Activated CD4-positive, alpha-beta memory T cell treated with anti-CD3 and anti-CD28 coated beads, Interleukin-2, amount 10 ng/mL, durations not matched to agents 7 days and 5 days (primary cell): ENCODE results near the gene PREB. TPM values are rescaled to one million over a fixed set of nuclear protein-coding genes. Genes with fewer than 3 reads are reported as not detected.
A peak's percentile ranks its signal among the peaks of the same experiment; 100 is the strongest.

Source experiments
- CTCF ChIA-PET: fragments of 350-600 bp; sonication (Branson Sonifier 250); formaldehyde crosslinking; loops from one replicate; lab custom pipeline; 2021; ENCODE audit warnings: antibody characterized with exemption, inconsistent platforms; lab: Charles Lee
- POLR2A ChIA-PET: fragments of 350-600 bp; sonication (Branson Sonifier 250); formaldehyde crosslinking; loops from one replicate; lab custom pipeline; 2021; ENCODE audit warnings: antibody characterized with exemption; lab: Charles Lee
- DNase-seq: peaks from one replicate; pipeline ENCODE4 v3.0.0-alpha.2; 2020
- H3K27ac Mint-ChIP-seq: one replicate; pipeline ENCODE4 v1.8.0; 2021; ENCODE audit warnings: mild to moderate bottlenecking, mixed read lengths
- H3K27me3 Mint-ChIP-seq: one replicate; pipeline ENCODE4 v1.8.0; 2021; ENCODE audit warnings: mixed read lengths
- H3K36me3 Mint-ChIP-seq: one replicate; pipeline ENCODE4 v1.8.0; 2021; ENCODE audit warnings: low read depth, mixed read lengths
- H3K4me1 Mint-ChIP-seq: one replicate; pipeline ENCODE4 v1.8.0; 2021; ENCODE audit warnings: mixed read lengths
- H3K4me3 Mint-ChIP-seq: one replicate; pipeline ENCODE4 v1.8.0; 2021; ENCODE audit warnings: mild to moderate bottlenecking, mixed read lengths
- H3K9me3 Mint-ChIP-seq: one replicate; pipeline ENCODE4 v1.8.0; 2021; ENCODE audit warnings: mixed read lengths
- total RNA-seq, 2 experiments: library from RNA; stranded (reverse); gene quantifications; one replicate each; pipeline ENCODE4 v1.2.3, GENCODE V29; 2021

Gene PREB
- total RNA-seq, 2 experiments from 2014 or later, result 67.4 to 72.7 TPM

DNA sequence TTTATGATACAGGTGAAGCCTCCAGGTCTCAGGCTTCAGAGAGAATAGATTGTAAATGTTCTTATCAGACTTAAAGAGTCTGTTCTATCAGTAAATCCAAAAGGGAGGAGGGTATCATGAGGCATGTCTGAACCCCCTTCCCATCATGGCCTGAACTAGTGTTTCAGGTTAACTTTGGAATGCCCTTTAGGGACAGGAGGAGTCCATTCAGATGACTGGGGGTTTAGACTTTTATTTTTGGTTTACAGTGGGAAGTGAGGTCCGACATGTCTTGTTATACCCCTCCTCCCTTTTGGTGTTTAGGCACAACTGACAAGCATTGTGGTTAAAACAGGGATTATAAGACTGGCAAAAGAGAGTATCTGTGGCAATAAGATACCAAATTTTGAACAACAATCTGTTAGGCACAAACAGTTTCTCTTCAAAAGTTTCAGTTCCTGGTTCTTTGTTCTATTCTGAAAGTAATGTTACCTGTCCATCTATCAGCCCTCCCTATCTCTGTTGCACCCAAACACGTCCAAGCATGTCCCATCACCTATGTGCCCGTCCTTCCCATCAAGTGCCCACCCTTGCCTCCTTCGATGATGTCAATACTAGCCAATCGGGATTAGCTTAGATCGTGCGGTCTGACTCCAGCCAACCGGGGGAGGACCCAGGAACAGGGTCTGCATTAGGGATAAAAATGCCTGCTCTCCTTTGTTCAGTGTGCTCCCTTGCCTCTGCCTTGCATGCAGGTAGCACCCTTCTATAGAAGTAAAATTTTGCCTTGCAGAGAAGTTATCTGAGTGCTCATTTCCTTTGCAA, 30.7 kb upstream of the PREB start:
- no peak for DNase-seq
- Mint-ChIP-seq H3K4me1 (peaks cover 5% of the 10 kb centered on the region), H3K27me3 (peaks cover 6% of the 10 kb centered on the region), H3K4me3 (no peak overlapping the region), H3K27ac (no peak overlapping the region), H3K9me3 (no peaks in the 10 kb centered on the region), H3K36me3 (no peaks in the 10 kb centered on the region)
- ChIA-PET CTCF (interaction anchor here (1.1 to 1.5 kb wide), 2 partner anchors 69 to 138 kb away, joined by 3 to 5 read pairs; no protein-coding TSS in a partner anchor), POLR2A (no interaction called here)

DNA sequence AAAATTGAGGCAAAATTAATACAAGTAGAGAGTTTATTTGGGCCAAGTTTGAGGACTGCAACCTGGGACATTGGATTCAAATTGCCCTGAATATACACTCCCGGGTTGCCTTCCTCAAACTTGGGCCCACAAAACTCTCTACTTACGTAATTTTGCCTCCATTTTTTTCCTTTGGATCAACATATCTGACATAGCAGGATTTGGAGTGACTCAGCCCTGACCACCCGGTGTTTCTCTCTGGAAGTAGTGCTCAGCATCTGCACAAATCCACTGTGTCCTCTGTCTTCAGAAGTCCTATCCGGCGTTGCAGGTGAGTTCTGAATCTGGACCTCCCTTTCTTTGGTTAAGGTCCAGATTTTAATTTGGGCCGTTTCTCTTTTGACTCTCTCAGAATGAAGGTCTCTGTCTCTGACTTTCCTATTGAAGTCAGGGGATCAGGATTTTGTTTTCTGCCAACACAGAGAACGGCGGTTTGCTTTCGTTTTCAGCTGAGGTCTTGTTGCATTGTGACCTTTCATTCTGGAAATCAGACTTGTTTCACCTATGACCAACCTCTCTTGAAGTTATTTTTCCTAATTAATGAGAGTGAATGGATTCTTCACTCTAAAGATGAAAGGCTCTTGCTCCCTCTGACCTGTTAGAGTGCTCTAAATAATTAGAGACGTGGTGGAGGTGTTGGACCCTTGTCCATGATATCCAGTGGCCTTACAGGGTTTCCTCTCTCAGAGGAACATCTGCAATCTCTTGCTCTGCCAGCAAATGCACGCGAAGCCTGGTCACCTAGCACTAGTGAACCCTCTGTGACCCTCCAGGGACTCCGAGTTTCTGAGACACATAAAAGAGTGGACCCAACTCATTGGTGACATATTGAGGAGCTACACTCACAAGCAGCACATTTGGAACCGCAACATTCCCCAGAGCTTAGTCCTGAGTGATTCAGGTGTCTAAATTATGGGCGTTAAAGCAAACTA, 28.0 kb upstream of the PREB start:
- H3K9me3 Mint-ChIP-seq, result no peaks in the 10 kb centered on the region

DNA sequence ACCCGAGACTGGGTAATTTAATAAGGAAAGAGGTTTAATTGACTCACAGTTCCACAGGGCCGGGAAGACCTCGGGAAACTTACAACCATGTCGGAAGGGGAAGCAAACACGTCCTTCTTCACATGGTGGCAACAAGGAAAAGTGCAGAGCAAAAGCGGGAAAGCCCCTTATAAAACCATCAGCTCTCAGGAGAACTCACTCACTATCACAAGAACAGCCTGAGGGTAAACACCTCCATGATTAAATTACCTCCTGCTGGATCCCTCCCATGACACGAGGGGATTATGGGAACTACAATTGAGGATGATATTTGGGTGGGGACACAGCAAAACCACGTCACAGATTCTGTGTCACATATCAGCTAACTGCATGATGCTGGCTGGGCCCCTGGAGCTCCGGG, 25.8 kb upstream of the PREB start:
- H3K27ac Mint-ChIP-seq, result no peak overlapping the region
- DNase-seq, result no peak
- H3K4me3 Mint-ChIP-seq, result no peak overlapping the region
- ChIA-PET CTCF (interaction anchor here (4.8 kb wide), 1 partner anchor 10 kb away, joined by 28 read pairs; no protein-coding TSS in a partner anchor), POLR2A (no interaction called here)
- no peaks in the 10 kb centered on the region for H3K36me3 Mint-ChIP-seq
- peaks cover 5% of the 10 kb centered on the region for H3K27me3 Mint-ChIP-seq
- H3K4me1 Mint-ChIP-seq, result peaks cover 3% of the 10 kb centered on the region
- no peaks in the 10 kb centered on the region for H3K9me3 Mint-ChIP-seq

More for the DNA sequence above, 28.0 kb upstream of the PREB start:
- no peak for DNase-seq
- ChIA-PET CTCF (interaction anchor here (4.8 kb wide), 1 partner anchor 8 kb away, joined by 28 read pairs; no protein-coding TSS in a partner anchor), POLR2A (interaction anchor here (0.6 kb wide), 1 partner anchor 59 kb away, joined by 3 read pairs; no protein-coding TSS in a partner anchor)
- Mint-ChIP-seq H3K27me3 (peaks cover 5% of the 10 kb centered on the region), H3K36me3 (no peaks in the 10 kb centered on the region), H3K4me3 (peak overlapping the region; percentile 27), H3K27ac (no peak overlapping the region), H3K4me1 (peaks cover 3% of the 10 kb centered on the region)

DNA sequence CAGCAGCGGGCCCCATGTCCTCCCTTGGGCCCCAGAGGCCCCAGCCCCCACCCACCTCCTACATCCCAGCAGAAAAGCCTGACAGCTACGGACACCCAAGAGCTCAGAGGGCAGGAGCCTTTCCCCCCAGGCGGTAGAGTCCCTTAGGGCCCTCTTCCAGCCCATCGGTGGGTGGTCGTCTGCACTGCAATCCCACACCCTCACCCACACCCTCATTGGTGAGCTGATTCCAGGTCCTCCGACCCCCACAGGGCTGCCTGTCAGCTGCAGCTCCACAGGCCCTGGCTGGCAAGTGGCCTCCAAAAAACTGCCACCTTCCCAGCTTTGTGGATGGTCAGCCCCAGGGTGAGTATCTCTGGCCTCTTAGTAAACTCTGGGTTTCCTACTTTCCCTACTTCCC, 24.8 kb upstream of the PREB start:
- Mint-ChIP-seq H3K9me3 (no peaks in the 10 kb centered on the region), H3K27ac (no peak overlapping the region), H3K27me3 (peaks cover 5% of the 10 kb centered on the region), H3K4me3 (no peak overlapping the region), H3K4me1 (peaks cover 3% of the 10 kb centered on the region), H3K36me3 (no peaks in the 10 kb centered on the region)
- DNase-seq, result no peak
- ChIA-PET CTCF (interaction anchor here (4.8 kb wide), 1 partner anchor 11 kb away, joined by 28 read pairs; no protein-coding TSS in a partner anchor), POLR2A (no interaction called here)

DNA sequence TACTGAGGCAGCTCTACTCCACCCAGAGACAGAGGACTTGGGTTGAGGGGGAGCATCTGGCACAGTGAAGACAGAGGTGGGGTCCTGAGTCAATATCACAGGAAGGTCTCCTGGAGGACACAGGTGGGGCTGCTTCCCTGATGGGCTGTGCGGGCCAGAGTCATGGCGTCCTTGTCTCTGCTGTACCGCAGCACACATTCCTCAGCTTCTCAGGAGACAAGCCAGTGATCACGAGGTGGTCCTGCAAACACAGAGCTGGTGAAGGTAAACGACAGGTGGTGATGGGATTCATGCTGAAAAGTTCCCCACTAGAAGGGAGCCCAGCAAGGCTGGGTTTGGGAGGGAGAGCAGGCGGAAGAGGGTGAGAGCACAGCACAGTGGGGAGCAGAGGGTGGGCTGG, 24.0 kb upstream of the PREB start:
- ChIA-PET POLR2A (no interaction called here), CTCF (interaction anchor here (4.8 kb wide), 1 partner anchor 12 kb away, joined by 28 read pairs; no protein-coding TSS in a partner anchor)
- H3K27ac Mint-ChIP-seq, result no peak overlapping the region

DNA sequence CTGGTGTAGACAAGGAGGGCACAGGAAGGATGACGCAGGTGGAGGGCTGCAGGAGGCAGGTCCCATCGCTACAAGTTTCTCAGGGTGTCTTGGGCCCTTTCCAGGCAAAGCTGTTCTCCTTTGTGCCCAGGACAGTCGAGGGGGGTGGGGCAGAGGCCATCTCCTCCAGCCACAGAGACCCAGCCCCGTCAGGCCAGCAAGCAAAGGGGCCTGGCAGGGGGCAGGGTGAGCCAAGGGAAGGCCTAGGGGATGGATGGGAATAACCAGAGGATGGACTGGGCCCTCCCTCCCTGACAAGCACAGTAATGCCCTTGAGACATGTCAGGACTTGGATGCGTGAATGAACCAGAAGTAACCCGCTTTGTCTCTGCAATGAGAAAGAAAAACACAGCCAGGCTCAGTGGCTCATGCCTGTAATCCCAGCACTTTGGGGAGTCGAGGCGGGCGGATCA, 20.7 kb upstream of the PREB start:
- ChIA-PET POLR2A (no interaction called here), CTCF (no interaction called here)
- Mint-ChIP-seq H3K4me1 (no peaks in the 10 kb centered on the region), H3K9me3 (no peaks in the 10 kb centered on the region), H3K27ac (no peak overlapping the region), H3K36me3 (no peaks in the 10 kb centered on the region), H3K4me3 (no peak overlapping the region), H3K27me3 (peaks cover 3% of the 10 kb centered on the region)
- DNase-seq, result no peak

More for the DNA sequence above, 24.0 kb upstream of the PREB start:
- Mint-ChIP-seq H3K4me3 (no peak overlapping the region), H3K36me3 (no peaks in the 10 kb centered on the region), H3K9me3 (no peaks in the 10 kb centered on the region), H3K4me1 (peaks cover 3% of the 10 kb centered on the region), H3K27me3 (peaks cover 5% of the 10 kb centered on the region)
- no peak for DNase-seq

DNA sequence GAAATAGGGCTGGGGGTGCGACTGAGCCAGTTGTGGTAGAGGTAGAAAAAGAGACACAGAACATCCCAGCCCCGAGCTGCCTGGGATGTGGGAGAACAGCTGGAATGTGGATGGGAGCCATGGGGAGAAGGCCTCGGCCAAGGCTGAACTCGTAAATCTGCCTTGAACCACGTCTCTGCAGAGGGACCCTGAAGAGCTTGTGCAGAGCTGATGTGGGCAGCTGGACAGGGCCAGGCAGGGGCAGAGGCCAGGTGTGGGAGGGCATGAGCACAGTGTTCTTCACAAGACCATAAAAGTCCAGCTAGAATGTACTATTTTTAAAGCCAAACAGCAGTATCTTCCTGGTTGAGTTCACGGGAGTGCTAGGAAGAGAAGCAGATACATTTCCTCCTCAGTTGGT, 20.1 kb upstream of the PREB start:
- H3K36me3 Mint-ChIP-seq, result no peaks in the 10 kb centered on the region
- DNase-seq, result no peak
- no peaks in the 10 kb centered on the region for H3K9me3 Mint-ChIP-seq
- H3K27ac Mint-ChIP-seq, result no peak overlapping the region
- POLR2A ChIA-PET, result no interaction called here
- CTCF ChIA-PET, result no interaction called here
- no peak overlapping the region for H3K4me3 Mint-ChIP-seq
- no peaks in the 10 kb centered on the region for H3K4me1 Mint-ChIP-seq
- H3K27me3 Mint-ChIP-seq, result peaks cover 3% of the 10 kb centered on the region

DNA sequence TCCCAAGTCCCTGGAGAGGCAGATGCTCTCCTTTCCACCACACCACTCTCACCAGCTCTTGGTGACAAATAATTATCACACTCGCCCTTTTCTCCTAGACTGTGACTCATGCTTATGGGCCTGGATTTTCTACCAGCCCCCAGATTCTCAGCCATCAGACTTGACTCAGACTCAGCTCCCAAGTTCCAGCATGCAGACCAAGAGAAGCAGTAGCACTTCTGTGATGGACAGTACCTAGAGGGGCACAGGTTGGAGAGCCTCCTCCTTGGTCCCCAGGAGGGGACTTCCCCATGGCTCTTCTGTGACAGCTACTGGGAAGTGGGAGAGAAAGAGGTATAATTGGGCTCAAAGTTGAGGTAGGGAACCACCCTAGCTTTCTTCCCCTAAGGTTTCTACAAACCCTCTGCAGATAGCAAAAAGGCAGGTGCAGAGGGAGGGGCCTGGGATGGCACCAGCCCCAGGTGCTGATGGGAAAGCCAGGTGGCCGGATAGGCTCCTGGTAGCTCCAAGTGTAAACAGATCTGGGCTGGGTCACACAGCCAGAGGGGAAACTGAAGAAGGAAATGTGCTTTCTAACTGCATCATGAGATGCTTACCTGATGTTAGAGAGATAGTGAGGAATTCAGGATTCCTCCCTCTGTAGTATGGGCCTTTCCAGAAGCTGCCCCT, 18.5 kb upstream of the PREB start:
- H3K4me1 Mint-ChIP-seq, result no peaks in the 10 kb centered on the region
- H3K36me3 Mint-ChIP-seq, result no peaks in the 10 kb centered on the region
- ChIA-PET POLR2A (no interaction called here), CTCF (interaction anchor here (1.5 kb wide), 1 partner anchor 17 kb away, joined by 3 read pairs; no protein-coding TSS in a partner anchor)
- no peak for DNase-seq
- H3K27ac Mint-ChIP-seq, result no peak overlapping the region
- H3K9me3 Mint-ChIP-seq, result no peaks in the 10 kb centered on the region
- H3K27me3 Mint-ChIP-seq, result no peaks in the 10 kb centered on the region
- H3K4me3 Mint-ChIP-seq, result no peak overlapping the region

DNA sequence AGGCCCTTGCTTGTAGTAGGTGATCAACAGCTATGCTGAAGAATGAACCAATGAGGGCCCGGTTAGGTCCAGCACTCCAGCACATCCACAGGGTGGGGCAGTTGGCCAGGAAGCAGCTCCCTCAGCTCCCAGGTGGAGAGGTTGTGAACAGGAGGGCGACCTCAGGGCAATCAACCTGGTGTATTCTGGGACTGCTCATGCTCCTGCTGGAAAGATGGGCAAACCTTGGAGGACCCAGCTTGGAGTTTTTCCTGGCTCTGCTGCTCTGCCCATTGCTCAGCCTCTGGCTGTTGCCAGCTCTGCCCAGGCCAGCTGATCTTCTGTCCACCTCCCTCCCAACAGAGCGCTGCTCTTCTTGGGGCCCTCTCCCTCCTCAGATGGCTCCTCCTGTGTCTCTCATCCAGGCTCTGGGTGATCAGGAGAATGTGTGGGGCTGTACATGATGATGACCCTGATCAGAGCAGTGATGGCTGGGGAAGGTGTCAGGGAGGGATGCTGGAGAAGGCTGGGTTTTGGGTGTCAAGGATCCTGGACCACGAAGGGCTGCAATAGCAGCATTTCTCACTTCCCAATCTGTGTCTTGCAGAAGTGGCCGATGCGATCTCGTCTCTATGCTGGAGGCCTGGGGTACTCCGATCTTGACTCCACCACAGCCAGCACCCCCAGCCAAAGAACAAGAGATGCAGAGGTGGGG, 17.8 kb upstream of the PREB start:
- no peak overlapping the region for H3K4me3 Mint-ChIP-seq
- H3K36me3 Mint-ChIP-seq, result no peaks in the 10 kb centered on the region
- no peak overlapping the region for H3K27ac Mint-ChIP-seq
- ChIA-PET POLR2A (no interaction called here), CTCF (interaction anchor here (1.5 to 2.0 kb wide), 2 partner anchors 18 kb away, joined by 3 to 14 read pairs; no protein-coding TSS in a partner anchor)
- no peaks in the 10 kb centered on the region for H3K9me3 Mint-ChIP-seq
- H3K27me3 Mint-ChIP-seq, result no peaks in the 10 kb centered on the region
- H3K4me1 Mint-ChIP-seq, result no peaks in the 10 kb centered on the region
- no peak for DNase-seq

DNA sequence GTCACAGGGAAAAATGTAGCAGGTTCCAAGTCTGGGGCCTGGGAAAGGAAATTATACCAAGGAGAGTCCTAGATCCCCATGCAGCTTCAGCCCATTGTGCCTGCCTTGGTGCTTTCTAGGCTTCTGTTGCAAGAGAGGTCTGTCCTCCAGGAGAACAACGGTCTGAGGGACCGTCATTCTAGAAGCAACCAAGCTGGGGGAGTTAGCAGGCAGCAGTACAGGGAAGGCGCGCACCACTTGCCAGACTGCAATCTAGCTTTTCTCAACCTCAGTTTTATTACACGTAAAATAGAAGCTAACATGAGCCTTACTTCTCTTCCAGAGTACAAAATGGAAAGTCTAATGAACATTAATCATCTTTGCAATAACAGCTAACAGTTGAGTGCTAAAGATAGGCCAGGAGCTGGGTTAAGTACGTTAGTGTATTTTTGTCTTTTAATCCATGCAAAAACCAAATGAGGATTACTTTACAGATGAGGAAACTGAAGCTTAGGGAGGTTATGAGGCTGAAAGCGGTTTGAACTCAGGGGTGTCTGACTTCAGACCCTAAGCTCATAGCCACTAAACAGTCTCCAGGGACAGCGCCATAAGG, 16.3 kb upstream of the PREB start:
- H3K4me3 Mint-ChIP-seq, result no peak overlapping the region
- H3K4me1 Mint-ChIP-seq, result no peaks in the 10 kb centered on the region
- CTCF ChIA-PET, result interaction anchor here (0.8 to 2.0 kb wide), 3 partner anchors 17 to 152 kb away, joined by 3 to 14 read pairs (median 3); no protein-coding TSS in a partner anchor
- POLR2A ChIA-PET, result interaction anchor here (1.4 kb wide), 1 partner anchor 34 kb away, joined by 4 read pairs; no protein-coding TSS in a partner anchor
- H3K27ac Mint-ChIP-seq, result no peak overlapping the region
- no peaks in the 10 kb centered on the region for H3K9me3 Mint-ChIP-seq
- H3K27me3 Mint-ChIP-seq, result no peaks in the 10 kb centered on the region
- no peaks in the 10 kb centered on the region for H3K36me3 Mint-ChIP-seq
- DNase-seq, result no peak

DNA sequence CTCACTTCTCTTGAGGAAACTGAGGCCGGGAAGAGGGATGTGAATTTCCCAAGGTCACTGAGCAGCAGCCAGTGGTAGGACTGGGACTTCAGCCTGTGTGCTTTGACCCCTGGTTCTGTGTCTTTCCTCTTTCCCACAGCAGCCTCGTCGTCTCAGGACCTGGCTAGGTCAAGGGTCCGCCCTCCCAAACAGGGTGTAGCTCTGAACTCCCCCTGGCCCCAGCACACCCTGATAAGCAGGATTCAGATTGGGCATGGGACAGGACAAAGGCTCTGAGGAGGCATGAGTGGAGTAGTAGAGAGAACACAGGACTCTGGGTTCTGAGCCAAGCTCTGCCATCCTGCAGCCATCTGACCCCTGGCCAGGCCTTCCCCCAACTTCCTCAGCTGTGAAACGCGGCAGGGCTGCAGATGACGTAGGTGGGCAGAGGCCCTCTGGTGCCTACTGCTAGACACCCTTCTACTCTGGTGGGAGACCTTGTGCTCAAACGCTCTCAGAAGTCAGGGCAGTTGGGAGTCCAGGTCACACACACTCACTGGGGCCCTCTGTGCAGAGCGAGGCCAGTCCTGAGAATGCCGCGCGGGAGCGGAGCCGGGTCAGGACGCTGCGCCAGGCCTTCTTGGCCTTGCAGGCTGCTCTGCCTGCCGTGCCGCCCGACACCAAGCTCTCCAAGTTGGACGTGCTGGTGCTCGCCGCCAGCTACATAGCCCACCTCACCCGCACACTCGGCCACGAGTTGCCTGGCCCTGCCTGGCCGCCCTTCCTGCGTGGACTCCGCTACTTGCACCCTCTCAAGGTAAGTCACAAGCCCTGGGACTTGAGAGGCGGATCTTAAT, 15.4 kb upstream of the PREB start:
- Mint-ChIP-seq H3K36me3 (no peaks in the 10 kb centered on the region), H3K9me3 (no peaks in the 10 kb centered on the region), H3K4me1 (no peaks in the 10 kb centered on the region), H3K27me3 (peaks cover 1% of the 10 kb centered on the region), H3K27ac (no peak overlapping the region), H3K4me3 (no peak overlapping the region)
- POLR2A ChIA-PET, result interaction anchor here (1.4 kb wide), 1 partner anchor 35 kb away, joined by 4 read pairs; no protein-coding TSS in a partner anchor
- DNase-seq, result no peak
- CTCF ChIA-PET, result interaction anchor here (1.2 kb wide), 1 partner anchor 16 kb away, joined by 3 read pairs; no protein-coding TSS in a partner anchor
